ENCODE results near the gene MXRA5.
"Not testable (repeated sequence)": the region's sequence is repeated elsewhere in the genome, so short reads cannot be mapped to it uniquely, and the experiment has no call there.

MXRA5 gene

DNA sequence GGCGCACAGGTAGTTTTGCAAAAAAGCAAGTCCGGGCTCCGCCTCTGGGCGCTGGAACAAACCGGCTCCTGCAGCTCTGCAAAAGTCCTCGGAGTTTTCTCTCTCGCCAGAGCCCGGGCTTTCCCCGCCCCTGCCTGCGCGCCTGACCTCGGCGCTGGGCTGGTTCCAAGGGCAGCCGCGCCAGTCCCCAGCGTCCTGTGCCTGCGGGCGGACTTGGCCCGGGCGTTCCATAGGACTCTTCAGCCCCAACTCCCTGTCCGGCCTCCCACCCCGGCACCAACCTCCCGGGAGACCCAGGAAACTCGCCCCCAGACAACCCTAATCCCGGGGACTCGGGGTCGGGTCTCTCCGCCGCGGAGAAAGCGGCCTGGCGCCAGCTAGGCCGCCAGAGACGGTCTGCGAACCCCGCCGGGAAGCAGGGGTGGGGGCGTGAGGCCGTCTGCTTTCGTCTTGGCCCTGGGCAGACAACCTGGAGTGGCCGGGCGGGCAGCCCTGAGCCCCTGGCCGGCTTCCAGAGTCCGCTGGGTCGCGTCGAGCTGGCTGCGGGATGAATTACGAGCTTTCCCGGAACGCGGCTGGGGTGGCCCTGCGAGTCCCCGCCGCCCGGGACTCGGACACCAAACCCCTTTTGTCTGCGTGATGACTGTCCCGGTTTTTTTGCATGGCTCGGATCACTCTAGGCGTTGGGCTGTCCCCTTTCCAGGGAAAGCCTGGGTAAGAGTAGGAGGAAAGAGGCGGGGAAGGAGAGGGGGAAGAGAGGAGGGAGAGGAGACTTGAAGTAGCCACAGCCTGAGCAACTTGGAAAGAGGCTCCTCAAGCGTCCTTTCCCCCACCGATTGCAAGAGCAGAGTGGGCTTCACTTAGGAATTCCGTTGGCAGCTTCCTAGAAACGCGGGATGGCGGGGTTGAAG is 916 bp downstream of the MXRA5 start:
- in situ Hi-C loops (cut with MboI; ENCODE audit: low sequenced_read_pairs), result no loop called here

DNA sequence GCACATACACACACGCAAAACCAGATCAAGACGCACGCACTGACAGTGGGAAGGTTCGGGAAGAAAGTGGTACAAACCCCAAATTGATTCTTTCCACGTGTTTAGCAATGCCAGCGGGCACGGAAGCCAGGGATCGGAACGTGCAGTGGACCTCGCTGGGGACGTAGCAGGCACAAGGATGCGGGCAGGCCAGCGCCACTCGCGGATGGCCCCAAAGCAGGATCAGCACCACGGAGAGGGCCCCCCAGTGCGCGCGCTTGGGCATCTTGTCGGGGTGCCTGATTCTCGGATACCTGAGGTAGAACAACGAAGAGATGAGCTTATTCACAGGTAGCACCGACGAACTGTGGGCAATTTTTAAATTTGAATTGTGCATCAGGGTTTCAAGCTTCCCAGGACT is 2.9 kb downstream of the MXRA5 start:
- in situ Hi-C loops (cut with MboI; ENCODE audit: low sequenced_read_pairs), result not testable (repeated sequence)

GRCh38 chrX:3340016-3340415 is 6.4 kb downstream of the MXRA5 start:
- in situ Hi-C loops (cut with MboI; ENCODE audit: low sequenced_read_pairs), result no loop called here

DNA sequence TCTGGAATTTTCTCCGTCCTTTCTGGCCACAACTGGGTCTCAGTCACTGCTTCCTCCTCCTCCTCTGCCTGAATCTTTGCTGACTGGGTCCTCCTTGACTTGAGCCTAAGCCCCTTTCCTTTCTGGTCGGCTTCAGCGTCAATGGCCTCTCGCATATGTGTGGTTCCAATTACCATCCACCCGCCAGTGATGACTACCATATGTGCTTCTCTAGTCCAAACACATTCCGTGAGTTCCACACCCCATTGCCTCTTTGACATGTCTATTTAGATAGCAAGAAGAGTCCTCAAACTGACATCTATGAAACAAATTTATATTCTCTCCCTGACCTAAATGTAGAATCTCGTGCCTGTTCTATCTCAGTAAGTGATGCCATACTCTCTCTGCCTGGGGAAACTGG is 19.8 kb downstream of the MXRA5 start:
- in situ Hi-C loops (cut with MboI; ENCODE audit: low sequenced_read_pairs), result no loop called here

DNA sequence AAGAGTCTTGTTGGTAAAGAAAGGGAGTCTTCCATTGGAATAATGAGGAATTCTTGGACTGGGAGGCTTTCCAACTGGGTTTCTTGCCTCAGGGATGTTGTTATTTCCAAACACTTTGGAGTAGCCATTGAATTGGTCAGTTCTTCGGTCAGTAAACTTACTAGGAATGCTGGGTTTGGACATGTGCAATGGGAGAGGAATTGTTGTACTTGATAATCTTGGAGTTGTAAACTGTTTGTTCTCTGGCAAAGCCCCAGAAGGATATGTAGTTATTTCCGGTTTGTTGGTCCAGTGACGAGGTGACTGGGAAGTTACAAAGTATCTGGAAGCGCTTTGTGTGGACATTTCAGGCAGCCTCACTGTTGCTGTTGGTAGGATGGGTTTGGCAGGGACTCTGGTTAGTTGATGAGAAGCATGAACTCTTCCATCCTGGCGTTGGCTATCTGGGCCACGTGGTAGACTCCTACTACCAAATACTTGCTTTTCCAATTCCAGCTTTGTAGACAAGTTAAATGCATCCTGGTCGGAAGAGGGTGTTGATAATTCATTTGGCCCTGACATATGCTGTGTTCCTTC is 25.9 kb downstream of the MXRA5 start:
- in situ Hi-C loops (cut with MboI; ENCODE audit: low sequenced_read_pairs), result no loop called here

GRCh38 chrX:3317191-3317718 is 29.2 kb downstream of the MXRA5 start:
- in situ Hi-C loops (cut with MboI; ENCODE audit: low sequenced_read_pairs), result no loop called here

GRCh38 chrX:3312109-3312508 is 34.3 kb downstream of the MXRA5 start:
- in situ Hi-C loops (cut with MboI; ENCODE audit: low sequenced_read_pairs), result no loop called here

GRCh38 chrX:3307881-3308280 is 38.6 kb downstream of the MXRA5 start:
- in situ Hi-C loops (cut with MboI; ENCODE audit: low sequenced_read_pairs), result no loop called here

- in situ Hi-C loops (cut with MboI; ENCODE audit: low sequenced_read_pairs), result no loop called here
These were observed 46.8 kb downstream of the MXRA5 start for GRCh38 chrX:3299636-3300035.

DNA sequence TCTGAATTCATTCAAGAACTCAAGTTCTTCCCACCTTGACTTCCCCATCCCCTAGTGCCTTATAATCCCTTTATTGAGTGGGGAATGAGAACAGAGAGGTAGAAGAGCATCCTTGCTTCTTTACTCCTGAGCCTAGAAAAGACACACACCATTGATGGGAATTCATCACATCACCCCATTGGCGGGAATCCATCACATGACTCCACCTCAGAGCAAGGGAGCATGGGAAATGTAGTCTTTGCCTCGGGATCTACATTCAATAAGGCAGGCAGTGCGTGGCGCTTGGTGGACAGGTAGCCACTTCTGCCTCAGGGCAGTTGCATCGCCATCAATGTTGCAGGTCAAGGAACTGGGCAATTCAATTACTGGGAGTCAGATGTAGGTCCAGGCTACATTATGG is 50.7 kb downstream of the MXRA5 start:
- in situ Hi-C loops (cut with MboI; ENCODE audit: low sequenced_read_pairs), result no loop called here

DNA sequence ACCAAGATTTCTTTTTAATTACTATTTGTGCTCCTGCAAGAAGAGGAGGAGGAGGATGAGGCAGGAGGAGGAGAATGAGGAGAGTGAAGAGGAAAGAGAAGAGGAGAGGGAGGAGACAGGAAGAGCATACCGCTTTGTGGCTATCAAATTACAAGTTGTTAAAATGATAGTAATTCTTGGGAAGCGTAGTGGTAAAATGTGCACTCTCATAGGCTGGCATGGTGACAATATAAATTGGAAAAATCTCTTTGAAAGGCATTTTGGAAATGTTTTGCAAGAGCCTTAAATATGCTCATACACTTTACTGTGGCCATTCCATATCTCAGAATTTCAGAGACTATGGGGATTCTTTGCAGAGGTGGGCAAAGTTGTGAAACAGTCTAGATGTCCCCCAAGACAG is 53.2 kb downstream of the MXRA5 start:
- in situ Hi-C loops (cut with MboI; ENCODE audit: low sequenced_read_pairs), result no loop called here

DNA sequence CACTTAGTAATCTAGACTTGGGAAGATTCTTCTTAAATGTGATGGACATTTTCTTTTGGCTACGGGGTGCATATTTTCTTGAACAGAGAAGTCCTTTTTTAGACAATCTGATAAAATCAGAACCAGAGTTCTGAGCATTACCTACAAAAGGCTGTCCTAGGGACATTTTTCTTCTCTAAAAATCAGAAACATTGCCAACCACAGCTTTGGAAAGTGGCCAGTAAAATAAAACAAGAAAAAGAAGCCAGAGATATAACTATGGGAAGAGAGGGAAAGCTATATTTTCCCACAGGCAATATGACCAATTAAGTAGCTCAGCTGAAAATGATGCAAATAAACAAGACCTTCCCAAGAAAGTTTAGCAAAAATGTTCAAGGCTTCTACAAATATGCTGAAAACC is 55.9 kb downstream of the MXRA5 start:
- in situ Hi-C loops (cut with MboI; ENCODE audit: low sequenced_read_pairs), result no loop called here

DNA sequence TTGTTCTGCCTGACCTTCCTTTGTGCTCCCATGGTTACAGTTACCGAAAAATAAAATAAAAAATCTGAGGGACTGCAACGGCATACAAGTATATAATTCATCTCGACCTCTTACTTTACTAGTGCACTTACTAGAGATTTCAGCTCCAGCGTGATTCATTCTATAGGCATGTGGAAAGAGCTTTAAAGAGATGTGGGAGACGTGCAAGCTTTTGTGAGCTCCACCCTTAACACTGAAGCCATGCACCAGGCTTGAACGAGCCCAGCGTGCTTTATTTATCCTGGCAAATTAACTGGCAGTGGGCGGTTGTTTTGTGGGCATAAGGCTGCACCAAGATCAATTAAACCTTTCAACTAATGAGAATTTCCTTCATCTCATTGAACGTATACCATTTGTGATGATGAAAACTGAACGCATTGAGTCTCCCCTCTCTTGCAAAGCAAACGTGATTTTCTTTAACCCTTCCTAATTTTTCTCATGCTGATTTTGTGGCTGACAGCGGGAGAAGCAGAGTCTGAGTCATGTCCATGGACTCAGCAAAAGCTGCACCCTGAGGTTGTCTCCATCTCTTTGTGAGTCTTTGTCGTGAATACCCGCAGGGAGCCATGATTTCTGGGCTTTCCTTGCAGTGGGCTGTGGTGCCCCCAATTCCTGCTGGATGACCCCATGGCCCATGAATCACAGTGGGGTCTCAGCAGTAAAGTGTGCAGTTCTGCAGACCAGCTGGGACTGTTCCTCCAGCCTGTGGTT is 60.1 kb downstream of the MXRA5 start:
- in situ Hi-C loops (cut with MboI; ENCODE audit: low sequenced_read_pairs), result no loop called here

DNA sequence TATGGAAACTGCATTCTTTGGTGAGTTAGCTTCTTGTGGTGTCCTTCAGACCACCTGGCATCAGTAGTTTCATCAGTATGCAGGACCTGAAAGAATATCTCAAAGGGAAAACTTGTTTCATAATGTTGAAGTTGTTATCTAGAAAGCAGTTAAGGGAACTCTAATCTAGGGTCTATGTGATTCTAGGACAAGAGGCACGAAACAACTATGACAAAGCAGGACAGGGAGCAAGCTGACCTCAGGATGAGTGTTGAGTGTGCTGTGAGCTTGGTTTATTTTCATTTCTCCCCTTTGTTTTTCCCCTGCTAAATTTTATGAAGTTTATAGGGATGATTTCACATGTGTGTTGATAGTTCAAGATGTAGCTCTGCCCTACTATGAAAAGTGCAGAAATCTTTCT is 65.7 kb downstream of the MXRA5 start:
- in situ Hi-C loops (cut with MboI; ENCODE audit: low sequenced_read_pairs), result no loop called here

DNA sequence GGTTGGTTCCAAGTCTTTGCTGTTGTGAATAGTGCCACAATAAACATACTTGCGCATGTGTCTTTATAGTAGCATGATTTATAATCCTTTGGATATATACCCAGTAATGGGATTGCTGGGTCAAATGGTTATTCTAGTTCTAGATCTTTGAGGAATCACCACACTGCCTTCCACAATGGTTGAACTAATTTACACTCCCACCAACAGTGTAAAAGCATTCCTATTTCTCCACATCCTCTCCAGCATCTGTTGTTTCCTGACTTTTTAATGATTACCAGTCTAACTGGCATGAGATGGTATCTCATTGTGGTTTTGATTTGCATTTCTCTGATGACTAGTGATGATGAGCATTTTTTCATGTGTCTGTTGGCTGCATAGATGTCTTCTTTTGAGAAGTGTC is 72.8 kb downstream of the MXRA5 start:
- in situ Hi-C loops (cut with MboI; ENCODE audit: low sequenced_read_pairs), result not testable (repeated sequence)

DNA sequence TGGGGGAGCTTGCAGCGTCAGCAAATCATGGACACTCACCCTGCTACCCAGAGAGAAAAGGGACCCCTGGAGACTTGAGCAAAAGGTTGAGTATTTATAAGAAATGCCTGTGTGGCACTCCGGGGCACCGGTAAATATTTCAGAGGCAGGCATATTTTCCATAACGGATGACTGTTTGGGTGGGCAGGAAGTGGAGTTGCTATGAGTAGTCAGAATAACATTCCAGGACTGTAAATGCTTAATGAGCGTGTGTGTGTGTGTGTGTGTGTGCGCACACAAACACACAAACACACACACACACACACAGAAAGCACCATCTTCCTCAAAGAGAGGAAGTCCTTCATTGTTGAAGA is 74.6 kb downstream of the MXRA5 start:
- in situ Hi-C loops (cut with MboI; ENCODE audit: low sequenced_read_pairs), result no loop called here

GRCh38 chrX:3271183-3271833 is 75.1 kb downstream of the MXRA5 start:
- in situ Hi-C loops (cut with MboI; ENCODE audit: low sequenced_read_pairs), result no loop called here

GRCh38 chrX:3268829-3269228 is 77.6 kb downstream of the MXRA5 start:
- in situ Hi-C loops (cut with MboI; ENCODE audit: low sequenced_read_pairs), result no loop called here

DNA sequence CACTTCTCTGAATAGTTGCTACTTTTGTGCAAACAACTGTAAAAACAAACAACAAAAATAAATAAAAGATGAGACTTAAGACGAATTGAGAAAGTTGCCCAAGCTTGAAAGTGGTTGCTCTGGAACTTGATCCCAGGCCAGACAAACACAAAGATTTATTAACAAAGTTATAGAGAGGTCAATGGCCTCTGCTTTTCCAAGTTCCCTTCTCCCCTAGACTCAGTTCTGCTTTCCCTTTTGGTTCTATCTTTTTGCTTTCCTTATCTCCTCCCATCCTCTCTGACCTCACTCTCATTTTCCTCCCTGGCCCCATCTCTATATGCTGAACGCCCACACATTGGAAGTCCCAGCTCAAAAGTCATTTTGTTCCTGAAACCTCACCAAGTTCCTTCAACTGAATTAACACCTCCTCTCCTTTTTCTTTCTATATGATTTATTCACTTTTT is 82.7 kb downstream of the MXRA5 start:
- in situ Hi-C loops (cut with MboI; ENCODE audit: low sequenced_read_pairs), result no loop called here

DNA sequence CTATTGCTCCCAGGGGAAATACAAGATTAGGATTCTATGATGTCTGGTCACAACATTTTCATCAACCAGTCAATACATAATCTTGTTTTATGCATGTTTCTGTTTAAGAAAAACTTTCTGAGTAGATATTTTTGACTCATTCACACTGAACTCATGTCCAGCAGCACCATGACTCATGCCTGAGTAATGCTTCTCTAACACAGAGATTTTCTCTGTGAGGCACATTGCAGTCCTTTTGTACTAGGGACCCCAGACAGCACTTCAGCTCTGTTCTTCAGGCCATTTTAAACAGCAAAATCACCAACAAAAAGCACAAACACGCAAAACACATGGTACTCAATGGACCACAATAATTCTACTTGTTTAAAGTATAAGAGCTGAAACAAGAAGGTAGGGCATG is 83.6 kb downstream of the MXRA5 start:
- in situ Hi-C loops (cut with MboI; ENCODE audit: low sequenced_read_pairs), result no loop called here

Data from HL-60/S4 treated with phorbol 12-myristate 13-acetate at 8.2 ng/mL for 4 days and 3 days (cell line).